SIG-M5 treated with dmso at 0.1 percent for 504 hours (cell line): ENCODE data around the gene DYNLL1.

ENCODE experiments used
- DNase-seq: peaks from one replicate; lab custom pipeline; 2025; ENCODE audit not compliant: unreplicated experiment; lab: John Stamatoyannopoulos, UW

The DYNLL1 gene

GRCh38 chr12:120546050-120546386, 50.1 kb downstream of the DYNLL1 start:
- no peak for DNase-seq
